Measurements from ENCODE around the gene ADAM10.

Gene ADAM10

DNA sequence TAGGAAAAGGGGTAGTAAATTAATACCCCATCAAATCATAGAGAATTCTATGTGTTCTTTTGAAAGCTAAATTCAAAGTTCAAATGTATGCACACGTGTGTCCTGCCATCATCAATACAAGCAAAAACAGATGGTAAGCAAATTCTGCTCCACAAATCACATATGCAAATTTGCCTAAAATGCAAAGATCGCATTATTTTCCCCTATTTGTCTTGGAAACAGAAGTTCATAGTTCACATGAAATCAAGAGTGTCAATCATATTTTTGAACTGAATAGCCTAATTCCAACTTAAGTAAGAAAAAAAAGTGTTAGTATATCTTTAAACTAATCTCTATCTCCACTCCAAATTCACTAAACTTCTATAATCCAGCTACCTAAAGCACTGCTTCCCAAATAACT is 8.5 kb downstream of the ADAM10 start:
- no peak for DNase-seq (ENCODE audit: low read depth in 1 of 2, low spot score in 1 of 2)
- TF ChIP-seq, protein P1, sequence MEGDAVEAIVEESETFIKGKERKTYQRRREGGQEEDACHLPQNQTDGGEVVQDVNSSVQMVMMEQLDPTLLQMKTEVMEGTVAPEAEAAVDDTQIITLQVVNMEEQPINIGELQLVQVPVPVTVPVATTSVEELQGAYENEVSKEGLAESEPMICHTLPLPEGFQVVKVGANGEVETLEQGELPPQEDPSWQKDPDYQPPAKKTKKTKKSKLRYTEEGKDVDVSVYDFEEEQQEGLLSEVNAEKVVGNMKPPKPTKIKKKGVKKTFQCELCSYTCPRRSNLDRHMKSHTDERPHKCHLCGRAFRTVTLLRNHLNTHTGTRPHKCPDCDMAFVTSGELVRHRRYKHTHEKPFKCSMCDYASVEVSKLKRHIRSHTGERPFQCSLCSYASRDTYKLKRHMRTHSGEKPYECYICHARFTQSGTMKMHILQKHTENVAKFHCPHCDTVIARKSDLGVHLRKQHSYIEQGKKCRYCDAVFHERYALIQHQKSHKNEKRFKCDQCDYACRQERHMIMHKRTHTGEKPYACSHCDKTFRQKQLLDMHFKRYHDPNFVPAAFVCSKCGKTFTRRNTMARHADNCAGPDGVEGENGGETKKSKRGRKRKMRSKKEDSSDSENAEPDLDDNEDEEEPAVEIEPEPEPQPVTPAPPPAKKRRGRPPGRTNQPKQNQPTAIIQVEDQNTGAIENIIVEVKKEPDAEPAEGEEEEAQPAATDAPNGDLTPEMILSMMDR (IDR thresholded peaks at IDR 0.05; ENCODE audit: insufficient read depth, low read length) = no peak
- TF ChIP-seq POLR2AphosphoS5 (IDR thresholded peaks at IDR 0.05; ENCODE audit: low read depth) = no peak
- no peak for TF ChIP-seq SPI1 (IDR thresholded peaks at IDR 0.05; ENCODE audit: borderline replicate concordance, low read depth)
- no peak for TF ChIP-seq GABPA (IDR thresholded peaks at IDR 0.05; ENCODE audit: low read depth)
- TF ChIP-seq, protein P2, sequence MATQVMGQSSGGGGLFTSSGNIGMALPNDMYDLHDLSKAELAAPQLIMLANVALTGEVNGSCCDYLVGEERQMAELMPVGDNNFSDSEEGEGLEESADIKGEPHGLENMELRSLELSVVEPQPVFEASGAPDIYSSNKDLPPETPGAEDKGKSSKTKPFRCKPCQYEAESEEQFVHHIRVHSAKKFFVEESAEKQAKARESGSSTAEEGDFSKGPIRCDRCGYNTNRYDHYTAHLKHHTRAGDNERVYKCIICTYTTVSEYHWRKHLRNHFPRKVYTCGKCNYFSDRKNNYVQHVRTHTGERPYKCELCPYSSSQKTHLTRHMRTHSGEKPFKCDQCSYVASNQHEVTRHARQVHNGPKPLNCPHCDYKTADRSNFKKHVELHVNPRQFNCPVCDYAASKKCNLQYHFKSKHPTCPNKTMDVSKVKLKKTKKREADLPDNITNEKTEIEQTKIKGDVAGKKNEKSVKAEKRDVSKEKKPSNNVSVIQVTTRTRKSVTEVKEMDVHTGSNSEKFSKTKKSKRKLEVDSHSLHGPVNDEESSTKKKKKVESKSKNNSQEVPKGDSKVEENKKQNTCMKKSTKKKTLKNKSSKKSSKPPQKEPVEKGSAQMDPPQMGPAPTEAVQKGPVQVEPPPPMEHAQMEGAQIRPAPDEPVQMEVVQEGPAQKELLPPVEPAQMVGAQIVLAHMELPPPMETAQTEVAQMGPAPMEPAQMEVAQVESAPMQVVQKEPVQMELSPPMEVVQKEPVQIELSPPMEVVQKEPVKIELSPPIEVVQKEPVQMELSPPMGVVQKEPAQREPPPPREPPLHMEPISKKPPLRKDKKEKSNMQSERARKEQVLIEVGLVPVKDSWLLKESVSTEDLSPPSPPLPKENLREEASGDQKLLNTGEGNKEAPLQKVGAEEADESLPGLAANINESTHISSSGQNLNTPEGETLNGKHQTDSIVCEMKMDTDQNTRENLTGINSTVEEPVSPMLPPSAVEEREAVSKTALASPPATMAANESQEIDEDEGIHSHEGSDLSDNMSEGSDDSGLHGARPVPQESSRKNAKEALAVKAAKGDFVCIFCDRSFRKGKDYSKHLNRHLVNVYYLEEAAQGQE (IDR thresholded peaks at IDR 0.05; ENCODE audit: insufficient replicate concordance, low read depth) = no peak
- Histone ChIP-seq H3K27me3 (ENCODE audit: insufficient read depth, poor library complexity, severe bottlenecking) (no peaks in the 10 kb centered on the region), H3K27ac (replicated peaks) (no peak overlapping the region), H3K4me3 (replicated peaks; ENCODE audit: insufficient read depth, low read length) (no peak overlapping the region)

DNA sequence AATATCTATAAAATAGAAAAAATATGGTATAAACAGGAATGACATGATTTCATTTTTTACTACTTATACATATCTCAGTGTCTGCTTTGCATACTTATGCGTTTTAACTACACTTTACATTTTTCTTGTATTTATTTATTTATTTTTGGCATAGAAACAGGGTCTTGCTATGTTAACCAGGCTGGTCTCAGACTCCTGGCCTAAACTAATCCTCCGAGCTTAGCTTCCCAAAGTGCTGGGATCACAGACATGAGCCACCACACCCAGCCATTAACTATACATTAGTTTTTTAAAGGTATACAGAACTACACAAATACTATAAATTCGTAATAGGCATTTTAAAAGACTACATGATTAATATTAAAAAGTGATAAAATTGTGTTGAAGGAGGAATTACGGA is 9.1 kb downstream of the ADAM10 start:
- Histone ChIP-seq H3K27me3 (ENCODE audit: insufficient read depth, poor library complexity, severe bottlenecking) (no peaks in the 10 kb centered on the region), H3K27ac (replicated peaks) (no peak overlapping the region), H3K4me3 (replicated peaks; ENCODE audit: insufficient read depth, low read length) (no peak overlapping the region)
- no peak for DNase-seq (ENCODE audit: low read depth in 1 of 2, low spot score in 1 of 2)
- no peak for TF ChIP-seq SPI1 (IDR thresholded peaks at IDR 0.05; ENCODE audit: borderline replicate concordance, low read depth)
- TF ChIP-seq, protein P1 (IDR thresholded peaks at IDR 0.05; ENCODE audit: insufficient read depth, low read length) = no peak
- TF ChIP-seq, protein P2 (IDR thresholded peaks at IDR 0.05; ENCODE audit: insufficient replicate concordance, low read depth) = no peak
- TF ChIP-seq GABPA (IDR thresholded peaks at IDR 0.05; ENCODE audit: low read depth) = no peak
- TF ChIP-seq POLR2AphosphoS5 (IDR thresholded peaks at IDR 0.05; ENCODE audit: low read depth) = no peak

DNA sequence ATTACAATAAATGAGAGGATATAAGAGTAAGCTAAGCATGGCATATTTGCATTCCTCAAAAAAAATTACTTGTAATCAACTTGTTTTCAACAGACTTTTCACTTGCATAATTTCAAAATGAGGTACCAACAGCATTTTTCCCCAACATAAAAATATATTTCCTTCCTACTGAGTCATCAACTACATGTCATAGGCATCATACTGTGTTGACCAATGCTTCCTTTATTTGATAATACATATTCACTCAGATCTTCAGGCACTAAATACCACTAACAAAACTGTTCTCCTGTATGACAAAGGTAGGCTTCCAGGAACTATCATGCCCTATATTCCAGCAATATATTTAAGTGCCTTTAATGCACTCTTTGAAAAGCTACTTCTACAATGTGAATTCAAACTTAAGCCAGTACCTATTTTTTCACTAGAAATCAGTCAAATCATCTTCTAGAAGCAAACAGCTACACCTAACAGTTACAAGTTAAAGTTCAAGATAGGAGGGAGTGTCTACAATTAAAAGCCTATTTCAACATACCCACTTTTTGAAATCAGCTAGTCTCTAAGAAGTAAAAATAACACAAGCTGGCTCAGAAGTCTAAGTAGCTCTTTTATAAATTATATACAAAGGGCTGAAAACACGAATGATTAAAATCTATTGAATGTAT is 11.3 kb downstream of the ADAM10 start:
- Histone ChIP-seq H3K27ac (replicated peaks) (peak overlapping the region; percentile 69), H3K27me3 (ENCODE audit: insufficient read depth, poor library complexity, severe bottlenecking) (no peaks in the 10 kb centered on the region), H3K4me3 (replicated peaks; ENCODE audit: insufficient read depth, low read length) (no peak overlapping the region)
- TF ChIP-seq GABPA (IDR thresholded peaks at IDR 0.05; ENCODE audit: low read depth) (no peak), POLR2AphosphoS5 (IDR thresholded peaks at IDR 0.05; ENCODE audit: low read depth) (no peak), SPI1 (IDR thresholded peaks at IDR 0.05; ENCODE audit: borderline replicate concordance, low read depth) (no peak)
- TF ChIP-seq, protein P2 (IDR thresholded peaks at IDR 0.05; ENCODE audit: insufficient replicate concordance, low read depth) = no peak
- TF ChIP-seq, protein P1 (IDR thresholded peaks at IDR 0.05; ENCODE audit: insufficient read depth, low read length) = no peak
- DNase-seq (ENCODE audit: low read depth in 1 of 2, low spot score in 1 of 2) = peak; percentile 14 to 66

Measured in HL-60 (cell line).